D721Med (cell line): Measurements from ENCODE around the gene HK3.

Experiments
- DNase-seq: peaks from one replicate; pipeline ENCODE4 v3.0.0; 2011; ENCODE audit warnings: low spot score; ENCODE audit not compliant: insufficient read length
- FAIRE-seq: peaks from 2 replicates; lab custom pipeline; 2011; peaks lifted over from hg19 to GRCh38; lab: Jason Lieb, UNC
- TF ChIP-seq, protein P1 (sequence below): IDR thresholded peaks from 2 replicates; pipeline ENCODE4 v1.5.1; 2012; ENCODE audit warnings: mild to moderate bottlenecking, control low read depth; ENCODE audit not compliant: insufficient read depth; ENCODE audit errors: missing control alignments

The HK3 gene

DNA sequence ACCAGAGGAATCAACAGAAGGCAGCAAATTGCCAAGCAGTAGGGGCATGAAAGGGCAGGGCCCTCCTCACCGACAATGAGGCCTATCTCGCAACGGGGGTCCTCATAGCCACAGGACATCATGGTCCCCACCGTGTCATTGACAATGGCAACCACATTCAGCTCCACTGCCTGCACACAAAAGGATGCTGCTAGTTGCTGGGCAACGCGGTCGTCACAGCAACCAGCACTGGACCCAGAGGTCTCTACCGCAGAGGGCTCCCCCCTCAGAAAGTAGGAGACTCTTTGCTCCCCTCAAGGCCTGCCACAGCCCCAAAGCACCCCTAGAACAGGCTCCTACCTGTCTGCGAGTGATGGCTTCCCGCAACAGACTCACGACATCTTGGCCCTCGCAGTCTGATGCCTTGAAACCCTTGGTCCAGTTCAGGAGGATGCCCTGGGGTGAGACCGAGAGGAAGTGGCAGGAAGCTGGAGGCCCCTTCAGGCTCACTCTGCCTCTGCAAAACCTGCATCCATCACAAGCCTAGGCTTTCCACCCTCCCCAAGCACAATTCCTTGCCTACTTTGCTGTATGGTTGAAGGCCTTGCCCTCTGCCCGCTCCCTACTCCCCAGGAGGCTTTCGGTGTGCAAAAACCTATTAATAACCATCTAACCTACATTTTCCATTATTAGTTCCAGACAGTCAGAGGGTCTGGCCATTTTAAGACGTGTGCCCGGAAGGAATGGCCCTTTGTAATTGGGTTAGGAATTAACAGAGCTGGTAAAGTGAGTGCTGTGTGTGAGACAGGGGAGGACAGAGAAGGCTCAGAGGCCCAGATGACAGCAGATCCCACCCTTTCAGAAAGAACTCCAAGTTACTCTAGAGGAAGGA lies 15.2 kb downstream of the HK3 start:
- DNase-seq: no peak
- FAIRE-seq: no peak
- TF ChIP-seq, protein P1, sequence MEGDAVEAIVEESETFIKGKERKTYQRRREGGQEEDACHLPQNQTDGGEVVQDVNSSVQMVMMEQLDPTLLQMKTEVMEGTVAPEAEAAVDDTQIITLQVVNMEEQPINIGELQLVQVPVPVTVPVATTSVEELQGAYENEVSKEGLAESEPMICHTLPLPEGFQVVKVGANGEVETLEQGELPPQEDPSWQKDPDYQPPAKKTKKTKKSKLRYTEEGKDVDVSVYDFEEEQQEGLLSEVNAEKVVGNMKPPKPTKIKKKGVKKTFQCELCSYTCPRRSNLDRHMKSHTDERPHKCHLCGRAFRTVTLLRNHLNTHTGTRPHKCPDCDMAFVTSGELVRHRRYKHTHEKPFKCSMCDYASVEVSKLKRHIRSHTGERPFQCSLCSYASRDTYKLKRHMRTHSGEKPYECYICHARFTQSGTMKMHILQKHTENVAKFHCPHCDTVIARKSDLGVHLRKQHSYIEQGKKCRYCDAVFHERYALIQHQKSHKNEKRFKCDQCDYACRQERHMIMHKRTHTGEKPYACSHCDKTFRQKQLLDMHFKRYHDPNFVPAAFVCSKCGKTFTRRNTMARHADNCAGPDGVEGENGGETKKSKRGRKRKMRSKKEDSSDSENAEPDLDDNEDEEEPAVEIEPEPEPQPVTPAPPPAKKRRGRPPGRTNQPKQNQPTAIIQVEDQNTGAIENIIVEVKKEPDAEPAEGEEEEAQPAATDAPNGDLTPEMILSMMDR: no peak

DNA sequence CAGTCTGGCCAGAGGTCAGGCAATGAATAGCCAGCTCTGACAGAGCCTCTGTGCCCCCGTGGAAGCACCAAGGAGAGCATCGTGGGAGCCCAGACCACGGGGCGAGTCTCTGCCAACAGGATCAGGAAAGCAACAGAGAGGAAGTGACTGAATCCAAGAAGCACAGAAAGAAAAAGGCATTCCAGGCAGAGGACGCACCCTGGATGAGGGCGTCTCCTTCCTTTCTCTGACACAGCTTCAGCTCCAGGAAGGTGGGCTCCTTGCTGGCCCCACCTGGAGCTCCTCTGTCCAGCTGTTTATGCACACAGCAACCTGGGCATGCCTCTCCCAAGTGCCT lies 16.6 kb downstream of the HK3 start:
- DNase-seq (no peak), FAIRE-seq (no peak)
- TF ChIP-seq, protein P1: no peak

DNA sequence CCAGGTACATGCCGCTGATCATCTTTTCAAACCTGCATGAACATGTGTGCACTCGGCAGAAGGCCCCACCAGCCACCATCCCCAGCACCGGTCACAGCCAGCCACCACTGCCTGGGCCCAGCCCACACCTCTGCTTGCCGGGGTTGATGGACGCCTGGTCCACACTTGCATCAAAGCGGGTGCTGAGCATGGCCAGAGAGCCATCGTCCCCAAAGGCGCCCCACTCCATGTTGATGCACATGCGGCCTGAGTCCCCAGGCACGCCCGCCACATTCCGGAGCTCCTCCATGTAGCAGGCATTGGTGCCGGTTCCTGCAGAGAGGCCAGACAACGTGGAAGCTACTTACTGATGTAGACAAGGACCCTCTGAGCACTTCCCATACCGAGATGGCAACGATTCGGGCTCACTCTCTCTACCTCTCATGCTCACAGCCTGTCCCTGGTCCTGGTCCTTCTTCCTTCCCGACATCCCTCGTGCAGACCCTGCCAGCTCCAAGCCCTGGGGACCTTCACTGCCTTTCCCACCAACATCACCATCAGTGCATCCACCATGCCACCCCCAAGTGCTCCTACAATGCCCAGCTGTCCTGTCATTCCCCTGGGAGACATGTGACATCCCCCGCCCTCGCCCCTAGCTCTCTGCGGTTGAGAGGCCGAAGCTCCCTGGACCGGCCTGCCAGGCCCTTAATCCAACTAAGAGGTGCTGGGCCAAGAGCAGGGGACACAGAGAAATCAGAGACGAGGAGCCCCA lies 17.2 kb downstream of the HK3 start:
- FAIRE-seq: no peak
- no peak for DNase-seq
- TF ChIP-seq, protein P1: no peak

DNA sequence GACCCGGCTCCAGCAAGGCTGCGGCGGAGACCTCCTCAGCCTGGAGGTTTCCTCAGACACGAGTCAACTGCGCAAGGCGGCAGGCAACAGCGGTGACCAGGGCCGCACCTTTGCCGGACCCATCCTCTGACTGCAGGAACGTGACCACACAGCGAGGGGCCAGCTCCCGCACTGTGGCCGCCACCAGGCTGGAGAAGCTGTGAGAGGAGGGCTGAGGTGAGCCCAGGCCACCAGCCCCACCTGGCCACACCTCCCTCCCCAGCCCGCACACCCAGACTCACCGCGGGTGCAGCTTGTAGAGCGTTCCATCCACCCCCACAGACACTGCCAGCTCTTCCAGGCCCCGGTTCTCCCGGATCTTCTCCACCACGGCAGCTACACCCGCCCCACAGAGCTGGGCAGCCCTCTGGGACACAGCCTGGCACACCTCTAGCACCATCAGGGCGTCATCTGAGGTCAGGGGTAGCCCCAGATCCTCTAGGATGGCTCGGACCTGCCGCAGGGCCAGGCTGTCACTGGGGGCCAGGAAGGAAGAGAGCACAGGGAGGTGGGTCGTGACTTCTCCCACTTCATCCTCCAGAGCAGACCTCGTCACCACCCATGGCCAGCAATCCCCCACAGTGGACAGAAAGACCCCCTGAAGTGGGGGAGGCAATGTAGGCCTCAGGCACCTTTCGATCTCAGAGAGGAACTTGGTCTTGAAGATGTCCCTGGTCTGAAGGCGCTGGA lies 18.0 kb downstream of the HK3 start:
- TF ChIP-seq, protein P1: no peak
- no peak for FAIRE-seq
- DNase-seq: no peak

DNA sequence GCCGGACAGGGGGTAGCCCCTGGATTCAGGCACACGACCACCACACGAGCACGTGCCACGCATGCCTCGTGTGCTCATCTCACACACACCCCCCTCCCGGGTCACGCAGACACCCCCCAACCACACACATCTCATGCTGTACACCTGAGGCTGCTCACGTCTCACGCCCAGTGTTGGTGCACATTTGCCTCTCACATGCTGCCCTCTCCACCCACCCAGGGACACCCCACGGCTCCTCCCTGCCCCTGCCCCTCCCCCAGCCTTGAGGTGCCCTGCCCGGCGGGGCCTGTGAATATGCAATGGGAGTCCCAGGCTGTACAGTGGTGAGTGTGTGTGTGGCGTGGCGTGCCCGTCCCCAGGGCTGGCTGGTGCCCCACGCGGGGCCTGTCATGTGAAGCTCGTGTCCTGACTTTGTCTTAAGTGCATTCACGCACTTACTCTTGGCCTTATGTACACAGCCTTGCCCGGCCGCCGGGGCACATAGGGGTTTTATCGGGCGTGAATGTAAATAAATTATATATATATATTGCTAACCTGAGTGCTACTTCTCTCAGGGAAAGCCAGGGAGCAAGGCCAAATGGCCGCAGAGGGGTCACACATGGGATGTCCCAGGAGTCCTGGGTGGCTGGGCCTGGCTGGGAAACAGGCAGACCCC lies 18.7 kb downstream of the HK3 start:
- DNase-seq (no peak), FAIRE-seq (no peak)
- TF ChIP-seq, protein P1: no peak

DNA sequence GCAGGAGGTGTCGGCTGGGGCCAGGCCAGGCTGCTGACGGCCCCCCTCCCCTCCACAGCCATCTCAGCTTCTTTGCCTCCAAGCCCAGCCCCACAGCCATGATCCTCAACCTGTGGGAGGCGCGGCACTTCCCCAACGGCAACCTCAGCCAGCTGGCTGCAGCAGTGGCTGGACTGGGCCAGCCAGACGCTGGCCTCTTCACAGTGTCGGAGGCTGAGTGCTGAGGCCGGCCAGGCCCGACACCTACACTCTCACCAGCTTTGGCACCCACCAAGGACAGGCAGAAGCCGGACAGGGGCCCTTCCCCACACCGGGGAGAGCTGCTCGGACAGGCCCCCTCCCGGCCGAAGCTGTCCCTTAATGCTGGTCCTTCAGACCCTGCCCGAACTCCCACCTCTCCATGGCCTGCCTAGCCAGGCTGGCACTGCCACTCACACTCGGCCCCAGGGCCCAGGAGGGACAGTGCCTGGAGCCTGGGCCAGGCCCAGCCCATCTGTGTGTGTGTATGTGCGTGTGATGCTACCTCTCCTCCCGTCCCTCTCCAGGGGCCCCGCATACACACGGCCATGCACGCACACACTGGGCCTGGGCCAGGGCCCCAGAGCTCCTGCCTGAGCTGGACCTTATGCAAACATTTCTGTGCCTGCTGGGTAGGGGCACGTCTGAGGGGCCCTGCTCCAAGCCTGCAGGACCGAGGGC lies 19.3 kb downstream of the HK3 start:
- FAIRE-seq (no peak), DNase-seq (no peak)
- TF ChIP-seq, protein P1: no peak
